HepG2 (cell line): ENCODE data around the gene NUDT3. TPM values are rescaled to one million over a fixed set of nuclear protein-coding genes. Genes with fewer than 3 reads are reported as not detected.

Experiments
- ATAC-seq: fragments of 200-7000 bp; cut with Tn5 transposase; 3 replicates; pipeline ENCODE4 v1.9.1; 2020; ENCODE audit warnings: mild to moderate bottlenecking, moderate library complexity
- BruUV-seq: library from RNA; stranded (reverse); fragments of 400-500 nt; replicated peaks from 2 replicates; lab custom pipeline; 2021; lab: Mats Ljungman, UMichigan
- CTCF ChIA-PET: fragments of 300-600 bp; formaldehyde crosslinking; extraction: SDS; loops from one replicate; lab custom pipeline; 2021; ENCODE audit warnings: low total read pairs, inconsistent platforms, low intra/inter-chr PET ratio; lab: Yijun Ruan, JAX
- POLR2A ChIA-PET: fragments of 350-600 bp; sonication (Branson Sonifier 250); formaldehyde crosslinking; loops from one replicate; lab custom pipeline; 2020; ENCODE audit warnings: antibody characterized with exemption, inconsistent platforms; lab: Yijun Ruan, JAX
- DNase-seq: peaks from one replicate; pipeline ENCODE4 v3.0.0-alpha.2; 2015; ENCODE audit warnings: low spot score
- FAIRE-seq: peaks from 3 replicates; lab custom pipeline; 2011; peaks lifted over from hg19 to GRCh38; lab: Jason Lieb, UNC
- H2AFZ ChIP-seq: one replicate; pipeline ENCODE4 v1.6.1; 2011; ENCODE audit warnings: low read length, inconsistent platforms
- H3K27ac ChIP-seq: fragments of 300-600 bp; 3 replicates; pipeline ENCODE4 v1.8.0; 2011; ENCODE audit warnings: mixed run types, mild to moderate bottlenecking, mixed read lengths, low read length, inconsistent platforms; ENCODE audit not compliant: insufficient read depth; ENCODE audit errors: extremely low read length
- H3K27me3 ChIP-seq, 2 experiments: fragments of 200-600 bp in 1 of 2; 2 replicates in 1 of 2; 3 replicates in 1 of 2; pipeline versions ENCODE4 v1.6.0 to v1.8.0; 2011; ENCODE audit warnings: low read length in 2 of 2, mild to moderate bottlenecking in 2 of 2, moderate library complexity in 2 of 2, inconsistent platforms in 1 of 2; ENCODE audit not compliant: insufficient read depth in 2 of 2, control insufficient read depth in 1 of 2
- H3K36me3 ChIP-seq, 2 experiments: fragments of 200-600 bp in 1 of 2; replicated peaks in 1 of 2; 2 replicates in 1 of 2; 3 replicates in 1 of 2; pipeline versions ENCODE4 v1.5.1 to v1.8.0; 2011; ENCODE audit warnings: low read length in 2 of 2, inconsistent platforms in 1 of 2; ENCODE audit not compliant: insufficient read depth in 2 of 2, control insufficient read depth in 1 of 2
- H3K4me1 ChIP-seq: 2 replicates; pipeline ENCODE4 v1.5.1; 2012; ENCODE audit warnings: low read length, inconsistent platforms; ENCODE audit not compliant: insufficient read depth
- H3K4me2 ChIP-seq: 2 replicates; pipeline ENCODE4 v1.6.0; 2011; ENCODE audit warnings: low read depth, low read length, inconsistent platforms
- H3K4me3 ChIP-seq, 3 experiments: fragments of 200-600 bp in 1 of 3; sonication (generic), shearing (Covaris generic) in 1 of 3; replicated peaks in 1 of 3; 2 replicates each; pipeline ENCODE4 v1.5.1; 2011 to 2016; ENCODE audit warnings: low read length in 3 of 3, inconsistent platforms in 2 of 3, low read depth in 2 of 3, mild to moderate bottlenecking in 2 of 3, control low read depth in 1 of 3, mixed read lengths in 1 of 3; ENCODE audit not compliant: insufficient read depth in 1 of 3
- H3K79me2 ChIP-seq: one replicate; pipeline ENCODE4 v1.6.1; 2011; ENCODE audit warnings: low read length, inconsistent platforms; ENCODE audit not compliant: insufficient read depth
- H3K9ac ChIP-seq: 2 replicates; pipeline ENCODE4 v1.6.0; 2011; ENCODE audit warnings: mild to moderate bottlenecking, low read depth, low read length, inconsistent platforms; ENCODE audit not compliant: insufficient read depth
- H3K9me3 ChIP-seq: 2 replicates; pipeline ENCODE4 v1.5.1; 2012; ENCODE audit warnings: mild to moderate bottlenecking, low read length
- H4K20me1 ChIP-seq: 2 replicates; pipeline ENCODE4 v1.6.0; 2011; ENCODE audit warnings: inconsistent platforms, mild to moderate bottlenecking, low read length, moderate library complexity; ENCODE audit not compliant: insufficient read depth
- BRD4 ChIP-seq: sonication (generic); formaldehyde crosslinking; IDR thresholded peaks from 2 replicates; pipeline ENCODE4 v1.4.0; 2020; ENCODE audit warnings: missing genetic modification reagents
- ELF1 ChIP-seq: sonication (generic); formaldehyde crosslinking; IDR thresholded peaks from 2 replicates; pipeline ENCODE4 v1.4.0; 2020; ENCODE audit warnings: missing genetic modification reagents
- KAT7 ChIP-seq: IDR thresholded peaks from 2 replicates; pipeline ENCODE4 v1.6.1; 2018; ENCODE audit warnings: borderline replicate concordance, missing compliant biosample characterization
- KDM5A ChIP-seq: fragments of 200-600 bp; sonication (generic); IDR thresholded peaks from 2 replicates; pipeline ENCODE4 v1.7.0; 2018; ENCODE audit warnings: antibody characterized with exemption, mild to moderate bottlenecking, low read length, borderline replicate concordance
- MBD4 ChIP-seq: IDR thresholded peaks from 2 replicates; pipeline ENCODE4 v1.6.1; 2012; ENCODE audit warnings: low read length, inconsistent platforms, borderline replicate concordance
- MTA1 ChIP-seq: sonication (generic); formaldehyde crosslinking; IDR thresholded peaks from 2 replicates; pipeline ENCODE4 v1.4.0; 2020; ENCODE audit warnings: missing genetic modification reagents, mild to moderate bottlenecking, borderline replicate concordance
- NFE2L2 ChIP-seq: fragments of 150-350 bp; IDR thresholded peaks from 2 replicates; pipeline ENCODE4 v1.6.1; 2014; ENCODE audit warnings: low read length
- SRSF1 ChIP-seq: fragments of 200-400 bp; formaldehyde crosslinking; optimal IDR thresholded peaks from 2 replicates; pipeline ENCODE3; 2017; ENCODE audit warnings: mild to moderate bottlenecking, low read depth, low read length, moderate library complexity
- ZBTB3 ChIP-seq: sonication (generic); formaldehyde crosslinking; IDR thresholded peaks from 2 replicates; pipeline ENCODE4 v1.4.0; 2020; ENCODE audit warnings: low read depth, mild to moderate bottlenecking, moderate library complexity, missing genetic modification reagents, borderline replicate concordance
- ZBTB7A ChIP-seq: sonication (generic); formaldehyde crosslinking; IDR thresholded peaks from 2 replicates; pipeline ENCODE4 v1.8.0; 2022; ENCODE audit warnings: mild to moderate bottlenecking, missing genetic modification reagents
- ZNF20 ChIP-seq: sonication (generic); formaldehyde crosslinking; IDR thresholded peaks from 2 replicates; pipeline ENCODE4 v1.4.0; 2020; ENCODE audit warnings: mild to moderate bottlenecking, moderate library complexity, missing genetic modification reagents
- ZNF230 ChIP-seq: sonication (generic); formaldehyde crosslinking; IDR thresholded peaks from 2 replicates; pipeline ENCODE4 v1.4.0; 2020; ENCODE audit warnings: mild to moderate bottlenecking, missing genetic modification reagents
- ZNF343 ChIP-seq: sonication (generic); formaldehyde crosslinking; IDR thresholded peaks from 2 replicates; pipeline ENCODE4 v1.4.0; 2020; ENCODE audit warnings: mild to moderate bottlenecking, missing genetic modification reagents
- WGBS: methylation state at CpG from one replicate; pipeline ENCODE4 v1.1.6; 2017; ENCODE audit warnings: low lambda C conversion rate; 5-methylcytosine and 5-hydroxymethylcytosine counted together
- in situ Hi-C: cut with HindIII; loops from 2 replicates; pipeline ENCODE4 v1.10.0; 2017; ENCODE audit warnings: low pct_unique_long_range_greater_than_20kb; ENCODE audit not compliant: extremely low pct_ligation_motif_present
- intact Hi-C: fragments of 100-400 bp; cut with micrococcal nuclease; formaldehyde crosslinking; loops from one replicate; pipeline ENCODE4 v1.10.0; 2022; ENCODE audit not compliant: unreplicated experiment
- polyA plus RNA-seq, 8 experiments: library from polyadenylated mRNA; depleted of rRNA in 3 of 8; stranded (reverse) in 7 of 8; unstranded in 1 of 8; fragments of >200 nt; fragmentation: Illumina TruSeq in 4 of 8; extraction: Trizol in 4 of 8; gene quantifications; 2 replicates each; pipeline versions ENCODE4 v1.2.1 to v1.2.3, GENCODE V29; 2011 to 2016; ENCODE audit warnings: low read depth in 4 of 8, missing spikeins in 1 of 8, mixed read lengths in 1 of 8; ENCODE audit not compliant: insufficient read depth in 1 of 8
- total RNA-seq, 5 experiments: library from RNA; depleted of rRNA; stranded (reverse); fragments of >200 nt; fragmentation: Illumina TruSeq; extraction: Trizol; gene quantifications; 2 replicates each; pipeline ENCODE4 v1.2.3, GENCODE V29; 2016; ENCODE audit warnings: low read depth in 1 of 5
- TF ChIP-seq, protein P1 (sequence below): sonication (generic); formaldehyde crosslinking; IDR thresholded peaks from 2 replicates; pipeline ENCODE4 v1.8.0; 2022; ENCODE audit warnings: mild to moderate bottlenecking, missing genetic modification reagents, moderate library complexity
- TF ChIP-seq, protein P2 (sequence below): sonication (generic); formaldehyde crosslinking; IDR thresholded peaks from 2 replicates; pipeline ENCODE4 v1.9.0; 2021; ENCODE audit warnings: missing genetic modification reagents, borderline replicate concordance
- TF ChIP-seq, protein P3 (sequence below): fragments of 450-650 bp; IDR thresholded peaks from 2 replicates; pipeline ENCODE4 v1.6.1; 2017

The NUDT3 gene
- total and polyA plus RNA-seq, 2 of the 13 experiments (the other 11 are each of a cell fraction or from before 2014, with no cell fraction given): 20.2 to 20.6 TPM

DNA sequence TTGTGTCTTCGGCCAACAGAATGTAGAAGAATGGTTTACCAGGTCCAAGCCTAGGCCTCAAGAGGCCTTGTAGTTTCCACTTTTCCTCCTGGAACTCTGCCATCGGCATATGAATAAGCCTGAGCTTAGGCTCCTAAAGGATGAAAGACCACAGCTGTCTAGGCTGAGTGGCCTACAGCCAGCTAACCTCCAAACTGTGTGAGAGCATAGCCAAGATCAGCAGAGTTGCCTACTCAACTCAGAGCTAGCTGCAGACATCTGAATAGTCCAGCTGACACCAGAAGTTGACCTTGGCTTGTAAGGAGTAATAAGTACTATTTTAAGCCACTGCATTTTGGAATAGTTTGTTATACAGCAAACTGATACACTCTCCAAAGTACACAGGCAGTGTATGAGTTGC, 91.1 kb downstream of the NUDT3 start:
- H3K27me3 ChIP-seq: no peaks in the 10 kb centered on the region
- no peak overlapping the region for H2AFZ ChIP-seq
- peaks cover 3% of the 10 kb centered on the region; the same call in 1 of the 2 replicates for H4K20me1 ChIP-seq
- in situ Hi-C loops: no loop called here
- ATAC-seq (no peak), DNase-seq (no peak), FAIRE-seq (no peak)
- ChIA-PET POLR2A (no interaction called here), CTCF (no interaction called here)
- H3K4me1 ChIP-seq: peaks cover 22% of the 10 kb centered on the region
- H3K9me3 ChIP-seq: no peaks in the 10 kb centered on the region
- 90% methylated on average over 2 of the region's 2 CpGs for WGBS
- no TSS peak for BruUV-seq
- no peak overlapping the region for H3K27ac ChIP-seq
- H3K4me2 ChIP-seq: no peak overlapping the region
- H3K79me2 ChIP-seq: no peaks in the 10 kb centered on the region
- no peak overlapping the region for H3K9ac ChIP-seq
- intact Hi-C loops: no loop called here
- peaks cover 0 to 3% of the 10 kb centered on the region in 2 experiments; a peak in 2 of 5 replicates for H3K36me3 ChIP-seq
- H3K4me3 ChIP-seq: no peak overlapping the region
- TF ChIP-seq ELF1 (no peak), ZNF343 (CRISPR knock-in tag) (no peak), KAT7 (CRISPR knock-in tag) (no peak), MTA1 (no peak), ZBTB3 (CRISPR knock-in tag) (no peak), ZBTB7A (CRISPR knock-in tag) (no peak), SRSF1 (no peak), KDM5A (no peak), NFE2L2 (no peak), ZNF230 (CRISPR knock-in tag) (no peak), ZNF20 (no peak), MBD4 (no peak), BRD4 (CRISPR knock-in tag) (no peak)
- TF ChIP-seq, protein P1, sequence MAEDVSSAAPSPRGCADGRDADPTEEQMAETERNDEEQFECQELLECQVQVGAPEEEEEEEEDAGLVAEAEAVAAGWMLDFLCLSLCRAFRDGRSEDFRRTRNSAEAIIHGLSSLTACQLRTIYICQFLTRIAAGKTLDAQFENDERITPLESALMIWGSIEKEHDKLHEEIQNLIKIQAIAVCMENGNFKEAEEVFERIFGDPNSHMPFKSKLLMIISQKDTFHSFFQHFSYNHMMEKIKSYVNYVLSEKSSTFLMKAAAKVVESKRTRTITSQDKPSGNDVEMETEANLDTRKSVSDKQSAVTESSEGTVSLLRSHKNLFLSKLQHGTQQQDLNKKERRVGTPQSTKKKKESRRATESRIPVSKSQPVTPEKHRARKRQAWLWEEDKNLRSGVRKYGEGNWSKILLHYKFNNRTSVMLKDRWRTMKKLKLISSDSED: no peak
- TF ChIP-seq, protein P2, sequence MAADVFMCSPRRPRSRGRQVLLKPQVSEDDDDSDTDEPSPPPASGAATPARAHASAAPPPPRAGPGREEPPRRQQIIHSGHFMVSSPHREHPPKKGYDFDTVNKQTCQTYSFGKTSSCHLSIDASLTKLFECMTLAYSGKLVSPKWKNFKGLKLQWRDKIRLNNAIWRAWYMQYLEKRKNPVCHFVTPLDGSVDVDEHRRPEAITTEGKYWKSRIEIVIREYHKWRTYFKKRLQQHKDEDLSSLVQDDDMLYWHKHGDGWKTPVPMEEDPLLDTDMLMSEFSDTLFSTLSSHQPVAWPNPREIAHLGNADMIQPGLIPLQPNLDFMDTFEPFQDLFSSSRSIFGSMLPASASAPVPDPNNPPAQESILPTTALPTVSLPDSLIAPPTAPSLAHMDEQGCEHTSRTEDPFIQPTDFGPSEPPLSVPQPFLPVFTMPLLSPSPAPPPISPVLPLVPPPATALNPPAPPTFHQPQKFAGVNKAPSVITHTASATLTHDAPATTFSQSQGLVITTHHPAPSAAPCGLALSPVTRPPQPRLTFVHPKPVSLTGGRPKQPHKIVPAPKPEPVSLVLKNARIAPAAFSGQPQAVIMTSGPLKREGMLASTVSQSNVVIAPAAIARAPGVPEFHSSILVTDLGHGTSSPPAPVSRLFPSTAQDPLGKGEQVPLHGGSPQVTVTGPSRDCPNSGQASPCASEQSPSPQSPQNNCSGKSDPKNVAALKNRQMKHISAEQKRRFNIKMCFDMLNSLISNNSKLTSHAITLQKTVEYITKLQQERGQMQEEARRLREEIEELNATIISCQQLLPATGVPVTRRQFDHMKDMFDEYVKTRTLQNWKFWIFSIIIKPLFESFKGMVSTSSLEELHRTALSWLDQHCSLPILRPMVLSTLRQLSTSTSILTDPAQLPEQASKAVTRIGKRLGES (CRISPR knock-in tag): no peak
- TF ChIP-seq, protein P3, sequence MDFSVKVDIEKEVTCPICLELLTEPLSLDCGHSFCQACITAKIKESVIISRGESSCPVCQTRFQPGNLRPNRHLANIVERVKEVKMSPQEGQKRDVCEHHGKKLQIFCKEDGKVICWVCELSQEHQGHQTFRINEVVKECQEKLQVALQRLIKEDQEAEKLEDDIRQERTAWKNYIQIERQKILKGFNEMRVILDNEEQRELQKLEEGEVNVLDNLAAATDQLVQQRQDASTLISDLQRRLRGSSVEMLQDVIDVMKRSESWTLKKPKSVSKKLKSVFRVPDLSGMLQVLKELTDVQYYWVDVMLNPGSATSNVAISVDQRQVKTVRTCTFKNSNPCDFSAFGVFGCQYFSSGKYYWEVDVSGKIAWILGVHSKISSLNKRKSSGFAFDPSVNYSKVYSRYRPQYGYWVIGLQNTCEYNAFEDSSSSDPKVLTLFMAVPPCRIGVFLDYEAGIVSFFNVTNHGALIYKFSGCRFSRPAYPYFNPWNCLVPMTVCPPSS: no peak
